Endothelial cell (in vitro differentiated cells): Measurements from ENCODE around the gene EPHA6. TPM values are rescaled to one million over a fixed set of nuclear protein-coding genes. Genes with fewer than 3 reads are reported as not detected.

Source experiments
- DNase-seq: peaks from one replicate; pipeline ENCODE4 v3.0.0; 2021; ENCODE audit warnings: low spot score
- H3K27ac Mint-ChIP-seq: one replicate; pipeline ENCODE4 v1.8.0; 2021; ENCODE audit warnings: mixed read lengths, inconsistent platforms; ENCODE audit not compliant: unreplicated experiment
- H3K27me3 Mint-ChIP-seq: one replicate; pipeline ENCODE4 v1.8.0; 2021; ENCODE audit warnings: mild to moderate bottlenecking, moderate library complexity, mixed read lengths, inconsistent platforms; ENCODE audit not compliant: unreplicated experiment
- H3K36me3 Mint-ChIP-seq: one replicate; pipeline ENCODE4 v1.8.0; 2021; ENCODE audit warnings: mild to moderate bottlenecking, low read depth, mixed read lengths, inconsistent platforms; ENCODE audit not compliant: unreplicated experiment
- H3K4me1 Mint-ChIP-seq: one replicate; pipeline ENCODE4 v1.8.0; 2021; ENCODE audit warnings: mild to moderate bottlenecking, mixed read lengths, inconsistent platforms; ENCODE audit not compliant: unreplicated experiment
- H3K4me3 Mint-ChIP-seq: one replicate; pipeline ENCODE4 v1.8.0; 2021; ENCODE audit warnings: mild to moderate bottlenecking, mixed read lengths, inconsistent platforms; ENCODE audit not compliant: unreplicated experiment
- H3K9me3 Mint-ChIP-seq: one replicate; pipeline ENCODE4 v1.8.0; 2021; ENCODE audit warnings: mixed read lengths, inconsistent platforms; ENCODE audit not compliant: unreplicated experiment
- total RNA-seq: library from RNA; stranded (reverse); fragmentation: NEBNext Ultra II Directional; extraction: Animal tissue kit (Norgen Biotek cat#: 25700); gene quantifications from one replicate; pipeline ENCODE4 v1.2.1, GENCODE V29; 2021; ENCODE audit not compliant: unreplicated experiment
- TF ChIP-seq, protein P1 (sequence below): fragments of 200-600 bp; sonication (generic); IDR thresholded peaks from one replicate; pipeline ENCODE4 v1.5.0; 2021; ENCODE audit warnings: antibody characterized with exemption; ENCODE audit not compliant: unreplicated experiment

Gene EPHA6
- total RNA-seq, 1 donor from 2014 or later = 21.8 TPM

DNA sequence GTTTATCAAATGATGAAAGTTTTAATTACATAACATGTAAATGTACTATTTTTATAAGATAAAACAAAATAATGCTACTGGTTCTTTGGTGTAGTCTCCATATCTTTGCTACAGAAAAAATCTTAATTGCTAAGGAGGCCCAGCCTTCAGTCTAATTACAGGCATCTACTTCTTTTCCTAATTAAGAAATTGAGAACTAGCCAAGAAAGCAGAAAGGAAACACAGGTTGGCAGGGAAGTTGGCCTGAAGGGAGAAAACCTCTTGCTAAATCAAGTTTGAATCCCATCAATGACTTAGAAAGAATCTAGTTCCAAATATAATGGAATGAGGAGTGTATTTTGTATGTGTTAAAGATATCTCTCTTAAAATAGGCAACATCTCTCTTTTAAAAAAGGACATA, 737.8 kb downstream of the EPHA6 start:
- no peak for DNase-seq
- Mint-ChIP-seq H3K4me3 (no peak overlapping the region), H3K9me3 (no peaks in the 10 kb centered on the region), H3K4me1 (no peaks in the 10 kb centered on the region), H3K36me3 (no peaks in the 10 kb centered on the region), H3K27me3 (no peaks in the 10 kb centered on the region), H3K27ac (no peak overlapping the region)
- TF ChIP-seq, protein P1, sequence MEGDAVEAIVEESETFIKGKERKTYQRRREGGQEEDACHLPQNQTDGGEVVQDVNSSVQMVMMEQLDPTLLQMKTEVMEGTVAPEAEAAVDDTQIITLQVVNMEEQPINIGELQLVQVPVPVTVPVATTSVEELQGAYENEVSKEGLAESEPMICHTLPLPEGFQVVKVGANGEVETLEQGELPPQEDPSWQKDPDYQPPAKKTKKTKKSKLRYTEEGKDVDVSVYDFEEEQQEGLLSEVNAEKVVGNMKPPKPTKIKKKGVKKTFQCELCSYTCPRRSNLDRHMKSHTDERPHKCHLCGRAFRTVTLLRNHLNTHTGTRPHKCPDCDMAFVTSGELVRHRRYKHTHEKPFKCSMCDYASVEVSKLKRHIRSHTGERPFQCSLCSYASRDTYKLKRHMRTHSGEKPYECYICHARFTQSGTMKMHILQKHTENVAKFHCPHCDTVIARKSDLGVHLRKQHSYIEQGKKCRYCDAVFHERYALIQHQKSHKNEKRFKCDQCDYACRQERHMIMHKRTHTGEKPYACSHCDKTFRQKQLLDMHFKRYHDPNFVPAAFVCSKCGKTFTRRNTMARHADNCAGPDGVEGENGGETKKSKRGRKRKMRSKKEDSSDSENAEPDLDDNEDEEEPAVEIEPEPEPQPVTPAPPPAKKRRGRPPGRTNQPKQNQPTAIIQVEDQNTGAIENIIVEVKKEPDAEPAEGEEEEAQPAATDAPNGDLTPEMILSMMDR = no peak

- Mint-ChIP-seq H3K9me3 (no peaks in the 10 kb centered on the region), H3K4me3 (no peak overlapping the region), H3K4me1 (peaks cover 6% of the 10 kb centered on the region), H3K36me3 (no peaks in the 10 kb centered on the region), H3K27me3 (no peaks in the 10 kb centered on the region), H3K27ac (no peak overlapping the region)
- TF ChIP-seq, protein P1 = no peak
- no peak for DNase-seq
Measured at GRCh38 chr3:97575742-97576141, 761.3 kb downstream of the EPHA6 start.

DNA sequence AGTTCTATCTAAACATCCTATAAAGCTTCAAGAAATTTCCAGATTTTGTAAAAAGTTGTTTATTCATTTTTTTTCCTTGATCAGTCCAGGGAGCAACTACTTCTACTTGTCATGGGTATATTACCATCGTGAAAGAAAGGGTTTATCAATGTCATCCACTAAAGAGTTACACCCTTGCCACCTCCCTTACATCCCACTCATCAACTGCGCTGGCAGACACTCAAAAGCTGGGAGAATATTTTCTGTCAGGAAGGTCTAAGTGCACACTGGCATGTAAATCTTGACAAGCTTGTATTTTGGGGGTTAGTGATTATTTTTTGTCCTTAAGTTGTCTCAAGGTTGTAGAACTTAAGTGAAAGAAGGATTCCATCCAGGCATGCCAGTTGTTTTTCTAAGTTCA, 761.8 kb downstream of the EPHA6 start:
- H3K4me1 Mint-ChIP-seq = peaks cover 6% of the 10 kb centered on the region

GRCh38 chr3:97579365-97579764, 765.0 kb downstream of the EPHA6 start:
- Mint-ChIP-seq H3K4me3 (no peak overlapping the region), H3K4me1 (peaks cover 6% of the 10 kb centered on the region), H3K9me3 (no peaks in the 10 kb centered on the region), H3K36me3 (no peaks in the 10 kb centered on the region), H3K27ac (no peak overlapping the region), H3K27me3 (no peaks in the 10 kb centered on the region)
- TF ChIP-seq, protein P1 = no peak
- no peak for DNase-seq

More for the DNA sequence above, 761.8 kb downstream of the EPHA6 start:
- H3K27ac Mint-ChIP-seq = no peak overlapping the region
- TF ChIP-seq, protein P1 = no peak
- no peaks in the 10 kb centered on the region for H3K36me3 Mint-ChIP-seq
- H3K4me3 Mint-ChIP-seq = no peak overlapping the region
- no peaks in the 10 kb centered on the region for H3K9me3 Mint-ChIP-seq
- DNase-seq = no peak
- no peaks in the 10 kb centered on the region for H3K27me3 Mint-ChIP-seq

- Mint-ChIP-seq H3K36me3 (peaks cover 5% of the 10 kb centered on the region), H3K4me1 (no peaks in the 10 kb centered on the region), H3K27ac (no peak overlapping the region), H3K9me3 (peaks cover 5% of the 10 kb centered on the region), H3K27me3 (no peaks in the 10 kb centered on the region), H3K4me3 (no peak overlapping the region)
- no peak for DNase-seq
- TF ChIP-seq, protein P1 = no peak
Measured at GRCh38 chr3:97610626-97611025, 796.2 kb downstream of the EPHA6 start.
